SK-N-SH treated with all-trans-retinoic acid at 6 μM for 48 hours (cell line): ENCODE results near the gene DOCK7.
A peak's percentile ranks its signal among the peaks of the same experiment; 100 is the strongest.

Experiments
- ATAC-seq: fragments of 200-7000 bp; cut with Tn5 transposase; 3 replicates; pipeline ENCODE4 v1.9.1; 2020; ENCODE audit warnings: mild to moderate bottlenecking, moderate library complexity
- ARNTL ChIP-seq: fragments of 450-650 bp; formaldehyde crosslinking; IDR thresholded peaks from 2 replicates; pipeline ENCODE4 v1.5.0; 2020; ENCODE audit warnings: low read depth, mild to moderate bottlenecking, moderate library complexity, borderline replicate concordance
- CSDC2 ChIP-seq: fragments of 250-450 bp; sonication (Bioruptor Pico); IDR thresholded peaks from 2 replicates; pipeline ENCODE4 v1.5.0; 2020; ENCODE audit warnings: mild to moderate bottlenecking, moderate library complexity
- ESRRG ChIP-seq: fragments of 250-450 bp; sonication (Bioruptor Pico); IDR thresholded peaks from 2 replicates; pipeline ENCODE4 v1.6.1; 2021; ENCODE audit warnings: mild to moderate bottlenecking
- GLIS3 ChIP-seq: fragments of 250-450 bp; sonication (Bioruptor Pico); IDR thresholded peaks from 2 replicates; pipeline ENCODE4 v1.5.0; 2020; ENCODE audit warnings: mild to moderate bottlenecking, moderate library complexity
- ISL1 ChIP-seq: fragments of 250-450 bp; sonication (Bioruptor Pico); IDR thresholded peaks from 2 replicates; pipeline ENCODE4 v2.1.2; 2022; ENCODE audit warnings: mild to moderate bottlenecking, moderate library complexity
- OSR1 ChIP-seq: fragments of 250-450 bp; sonication (Bioruptor Pico); IDR thresholded peaks from 2 replicates; pipeline ENCODE4 v1.8.0; 2022; ENCODE audit warnings: moderate library complexity, mild to moderate bottlenecking, inconsistent platforms
- PPARA ChIP-seq: fragments of 250-450 bp; sonication (Bioruptor Pico); IDR thresholded peaks from 2 replicates; pipeline ENCODE4 v1.5.0; 2020; ENCODE audit warnings: mild to moderate bottlenecking, borderline replicate concordance
- RARB ChIP-seq: fragments of 250-450 bp; sonication (Bioruptor Pico); IDR thresholded peaks from 2 replicates; pipeline ENCODE4 v1.8.0; 2021; ENCODE audit warnings: mild to moderate bottlenecking, moderate library complexity
- SNAI2 ChIP-seq: fragments of 250-450 bp; sonication (Bioruptor Pico); IDR thresholded peaks from 2 replicates; pipeline ENCODE4 v1.5.0; 2020; ENCODE audit warnings: mild to moderate bottlenecking, moderate library complexity
- TCF4 ChIP-seq: fragments of 250-450 bp; sonication (Bioruptor Pico); IDR thresholded peaks from 2 replicates; pipeline ENCODE4 v1.8.0; 2021; ENCODE audit warnings: mild to moderate bottlenecking, moderate library complexity, borderline replicate concordance
- TOX ChIP-seq: fragments of 250-450 bp; sonication (Bioruptor Pico); IDR thresholded peaks from 2 replicates; pipeline ENCODE4 v1.8.0; 2021; ENCODE audit warnings: mild to moderate bottlenecking, moderate library complexity, borderline replicate concordance
- TSHZ2 ChIP-seq: fragments of 250-450 bp; sonication (Bioruptor Pico); IDR thresholded peaks from 2 replicates; pipeline ENCODE4 v1.5.0; 2020; ENCODE audit warnings: mild to moderate bottlenecking, moderate library complexity
- ZC3H10 ChIP-seq: fragments of 250-450 bp; sonication (Bioruptor Pico); IDR thresholded peaks from 2 replicates; pipeline ENCODE4 v1.5.1; 2021; ENCODE audit warnings: mild to moderate bottlenecking, moderate library complexity
- ZFP30 ChIP-seq: fragments of 450-650 bp; formaldehyde crosslinking; IDR thresholded peaks from 2 replicates; pipeline ENCODE4 v1.5.0; 2022; ENCODE audit warnings: mild to moderate bottlenecking, moderate library complexity
- ZNF565 ChIP-seq: fragments of 450-650 bp; formaldehyde crosslinking; conservative IDR thresholded peaks from 2 replicates; pipeline ENCODE4 v1.5.0; 2020; ENCODE audit warnings: low read depth, mild to moderate bottlenecking, moderate library complexity
- ZNF70 ChIP-seq: fragments of 450-650 bp; formaldehyde crosslinking; IDR thresholded peaks from 2 replicates; pipeline ENCODE4 v1.5.0; 2020; ENCODE audit warnings: mild to moderate bottlenecking, moderate library complexity
- ZNF8 ChIP-seq: fragments of 450-650 bp; formaldehyde crosslinking; IDR thresholded peaks from 2 replicates; pipeline ENCODE4 v1.5.0; 2020; ENCODE audit warnings: mild to moderate bottlenecking, moderate library complexity
- TF ChIP-seq, protein P1 (sequence below): fragments of 250-450 bp; sonication (Bioruptor Pico); IDR thresholded peaks from 2 replicates; pipeline ENCODE4 v1.8.0; 2020; ENCODE audit warnings: mild to moderate bottlenecking, moderate library complexity, borderline replicate concordance
- TF ChIP-seq, protein P2 (sequence below): fragments of 250-450 bp; sonication (Bioruptor Pico); IDR thresholded peaks from 2 replicates; pipeline ENCODE4 v1.5.1; 2021; ENCODE audit warnings: mild to moderate bottlenecking, moderate library complexity
- TF ChIP-seq, protein P3 (sequence below): fragments of 250-450 bp; sonication (Bioruptor Pico); IDR thresholded peaks from 2 replicates; pipeline ENCODE4 v1.8.0; 2021; ENCODE audit warnings: low read depth, mild to moderate bottlenecking, moderate library complexity, borderline replicate concordance

Gene DOCK7

GRCh38 chr1:62467092-62467491 is 221.1 kb downstream of the DOCK7 start:
- TF ChIP-seq ZNF565 (CRISPR knock-in tag) (no peak), RARB (CRISPR knock-in tag) (no peak), TSHZ2 (CRISPR knock-in tag) (no peak), CSDC2 (CRISPR knock-in tag) (no peak), SNAI2 (CRISPR knock-in tag) (no peak), ZNF70 (CRISPR knock-in tag) (no peak), ZFP30 (CRISPR knock-in tag) (no peak), ISL1 (CRISPR knock-in tag) (no peak), OSR1 (CRISPR knock-in tag) (no peak), ZNF8 (CRISPR knock-in tag) (no peak), ARNTL (CRISPR knock-in tag) (no peak)
- TF ChIP-seq, protein P1, sequence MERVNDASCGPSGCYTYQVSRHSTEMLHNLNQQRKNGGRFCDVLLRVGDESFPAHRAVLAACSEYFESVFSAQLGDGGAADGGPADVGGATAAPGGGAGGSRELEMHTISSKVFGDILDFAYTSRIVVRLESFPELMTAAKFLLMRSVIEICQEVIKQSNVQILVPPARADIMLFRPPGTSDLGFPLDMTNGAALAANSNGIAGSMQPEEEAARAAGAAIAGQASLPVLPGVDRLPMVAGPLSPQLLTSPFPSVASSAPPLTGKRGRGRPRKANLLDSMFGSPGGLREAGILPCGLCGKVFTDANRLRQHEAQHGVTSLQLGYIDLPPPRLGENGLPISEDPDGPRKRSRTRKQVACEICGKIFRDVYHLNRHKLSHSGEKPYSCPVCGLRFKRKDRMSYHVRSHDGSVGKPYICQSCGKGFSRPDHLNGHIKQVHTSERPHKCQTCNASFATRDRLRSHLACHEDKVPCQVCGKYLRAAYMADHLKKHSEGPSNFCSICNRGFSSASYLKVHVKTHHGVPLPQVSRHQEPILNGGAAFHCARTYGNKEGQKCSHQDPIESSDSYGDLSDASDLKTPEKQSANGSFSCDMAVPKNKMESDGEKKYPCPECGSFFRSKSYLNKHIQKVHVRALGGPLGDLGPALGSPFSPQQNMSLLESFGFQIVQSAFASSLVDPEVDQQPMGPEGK (CRISPR knock-in tag) = no peak
- TF ChIP-seq, all 23 proteins: peak for 0

GRCh38 chr1:62462370-62462769 is 225.8 kb downstream of the DOCK7 start:
- no peak for TF ChIP-seq TOX (CRISPR knock-in tag)
- TF ChIP-seq PPARA = no peak
- TF ChIP-seq, protein P2, sequence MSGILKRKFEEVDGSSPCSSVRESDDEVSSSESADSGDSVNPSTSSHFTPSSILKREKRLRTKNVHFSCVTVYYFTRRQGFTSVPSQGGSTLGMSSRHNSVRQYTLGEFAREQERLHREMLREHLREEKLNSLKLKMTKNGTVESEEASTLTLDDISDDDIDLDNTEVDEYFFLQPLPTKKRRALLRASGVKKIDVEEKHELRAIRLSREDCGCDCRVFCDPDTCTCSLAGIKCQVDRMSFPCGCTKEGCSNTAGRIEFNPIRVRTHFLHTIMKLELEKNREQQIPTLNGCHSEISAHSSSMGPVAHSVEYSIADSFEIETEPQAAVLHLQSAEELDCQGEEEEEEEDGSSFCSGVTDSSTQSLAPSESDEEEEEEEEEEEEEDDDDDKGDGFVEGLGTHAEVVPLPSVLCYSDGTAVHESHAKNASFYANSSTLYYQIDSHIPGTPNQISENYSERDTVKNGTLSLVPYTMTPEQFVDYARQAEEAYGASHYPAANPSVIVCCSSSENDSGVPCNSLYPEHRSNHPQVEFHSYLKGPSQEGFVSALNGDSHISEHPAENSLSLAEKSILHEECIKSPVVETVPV (CRISPR knock-in tag) = no peak
- no peak for TF ChIP-seq ZFP30 (CRISPR knock-in tag)
- TF ChIP-seq CSDC2 (CRISPR knock-in tag) = no peak
- TF ChIP-seq, protein P3, sequence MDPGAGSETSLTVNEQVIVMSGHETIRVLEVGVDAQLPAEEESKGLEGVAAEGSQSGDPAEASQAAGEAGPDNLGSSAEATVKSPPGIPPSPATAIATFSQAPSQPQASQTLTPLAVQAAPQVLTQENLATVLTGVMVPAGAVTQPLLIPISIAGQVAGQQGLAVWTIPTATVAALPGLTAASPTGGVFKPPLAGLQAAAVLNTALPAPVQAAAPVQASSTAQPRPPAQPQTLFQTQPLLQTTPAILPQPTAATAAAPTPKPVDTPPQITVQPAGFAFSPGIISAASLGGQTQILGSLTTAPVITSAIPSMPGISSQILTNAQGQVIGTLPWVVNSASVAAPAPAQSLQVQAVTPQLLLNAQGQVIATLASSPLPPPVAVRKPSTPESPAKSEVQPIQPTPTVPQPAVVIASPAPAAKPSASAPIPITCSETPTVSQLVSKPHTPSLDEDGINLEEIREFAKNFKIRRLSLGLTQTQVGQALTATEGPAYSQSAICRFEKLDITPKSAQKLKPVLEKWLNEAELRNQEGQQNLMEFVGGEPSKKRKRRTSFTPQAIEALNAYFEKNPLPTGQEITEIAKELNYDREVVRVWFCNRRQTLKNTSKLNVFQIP (CRISPR knock-in tag) = no peak
- TF ChIP-seq GLIS3 (CRISPR knock-in tag) = no peak
- no peak for TF ChIP-seq ZC3H10
- no peak for TF ChIP-seq TSHZ2 (CRISPR knock-in tag)
- TF ChIP-seq ISL1 (CRISPR knock-in tag) = no peak
- no peak for TF ChIP-seq ESRRG (CRISPR knock-in tag)
- TF ChIP-seq, protein P1 (CRISPR knock-in tag) = no peak
- no peak for TF ChIP-seq TCF4 (CRISPR knock-in tag)
- TF ChIP-seq RARB (CRISPR knock-in tag) = no peak
- TF ChIP-seq ARNTL (CRISPR knock-in tag) = no peak
- ATAC-seq = no peak

More at GRCh38 chr1:62467092-62467491, 221.1 kb downstream of the DOCK7 start:
- ATAC-seq = peak; percentile 35; the same call in 2 of the 3 replicates
